NCI-H446 treated with DMSO at 0.1 percent for 48 hours (cell line): Measurements from ENCODE around the gene BORCS5.
"Not testable (repeated sequence)": the region's sequence is repeated elsewhere in the genome, so short reads cannot be mapped to it uniquely, and the experiment has no call there.

Experiments used
- DNase-seq: peaks from one replicate; lab custom pipeline; 2025; lab: John Stamatoyannopoulos, UW

The BORCS5 gene

GRCh38 chr12:12356896-12357718, at the start of gene BORCS5:
Gene BORCS5 (plus strand): TSS chr12:12357078. CDS start chr12:12357452, 374 bp downstream.
- DNase-seq, result peak; percentile 89

DNA sequence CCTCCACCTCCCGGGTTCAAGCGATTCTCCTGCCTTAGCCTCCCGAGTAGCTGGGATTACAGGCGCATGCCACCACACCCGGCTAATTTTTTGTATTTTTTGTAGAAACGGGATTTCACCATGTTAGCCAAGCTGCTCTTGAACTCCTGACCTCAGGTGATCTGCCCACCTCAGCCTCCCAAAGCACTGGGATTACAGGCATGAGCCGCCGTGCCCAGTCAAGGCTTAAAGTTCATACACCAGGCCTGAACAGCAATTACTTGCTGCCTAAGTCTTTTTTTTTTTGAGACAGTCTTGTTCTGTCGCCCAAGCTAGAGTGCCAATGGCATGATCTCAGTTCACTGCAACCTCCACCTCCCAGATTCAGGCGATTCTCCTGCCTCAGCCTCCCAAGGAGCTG, 46.2 kb upstream of the BORCS5 start:
- not testable (repeated sequence) for DNase-seq

- no peak for DNase-seq
Measured at GRCh38 chr12:12315838-12316237, 41.0 kb upstream of the BORCS5 start.

- DNase-seq, result peak; percentile 77
Measured at GRCh38 chr12:12319451-12320183, 37.3 kb upstream of the BORCS5 start.

DNA sequence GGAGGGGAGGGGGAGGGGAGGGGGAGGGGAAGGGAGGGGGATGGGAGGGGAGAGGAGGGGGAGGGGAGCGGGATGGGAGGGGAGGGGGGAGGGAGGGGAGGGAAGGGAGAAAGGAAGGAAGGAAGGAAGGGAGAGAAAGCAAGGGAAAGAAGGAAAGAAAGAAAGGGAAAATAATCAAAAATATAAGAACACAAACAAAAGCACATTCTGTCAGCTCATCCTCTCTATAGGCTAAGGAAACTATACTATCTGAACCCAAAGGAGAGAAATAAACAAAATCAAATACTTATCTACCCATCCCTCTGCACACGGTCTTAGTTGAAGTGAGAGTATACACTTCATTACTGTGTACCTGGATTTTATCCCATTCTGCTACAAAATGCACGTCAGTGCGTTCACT, 33.8 kb upstream of the BORCS5 start:
- no peak for DNase-seq

DNA sequence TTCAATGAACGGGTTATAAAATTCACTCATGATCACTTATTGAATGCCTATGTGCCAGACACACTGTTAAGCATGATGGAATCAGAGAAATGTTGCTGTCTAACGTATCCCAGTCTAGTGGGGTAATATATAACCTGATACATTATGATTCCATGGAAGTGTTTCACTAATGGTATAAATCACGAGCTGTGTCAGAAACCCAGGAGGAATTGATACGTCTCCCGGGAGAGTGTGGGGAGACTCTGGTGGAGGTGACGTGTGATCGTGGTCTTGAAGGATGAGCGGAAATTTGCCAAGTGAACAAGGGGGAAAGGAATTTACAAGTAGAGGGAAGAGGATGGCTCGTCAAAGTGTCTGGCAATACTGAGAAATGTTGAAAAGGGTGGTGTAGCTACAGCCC, 33.3 kb upstream of the BORCS5 start:
- DNase-seq, result no peak

DNA sequence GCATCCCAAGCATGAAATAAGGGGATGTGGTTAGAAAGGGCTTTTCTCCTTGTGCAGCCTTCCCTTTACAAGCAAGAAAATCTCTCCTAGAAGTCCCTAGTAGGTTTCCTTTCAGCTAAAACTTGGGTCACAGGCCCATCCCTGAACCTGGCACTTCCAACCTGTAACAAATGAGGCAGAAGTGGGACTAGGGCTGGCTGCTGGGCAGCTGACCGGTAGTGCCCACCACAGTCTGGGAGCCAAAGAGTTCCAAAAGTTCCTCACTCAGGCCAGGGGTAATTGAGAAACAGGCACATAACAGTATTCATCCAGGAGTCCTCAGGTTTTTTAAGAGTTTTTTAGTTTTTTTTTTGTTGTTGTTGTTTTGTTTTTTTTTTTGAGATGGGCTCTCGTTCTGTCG, 30.6 kb upstream of the BORCS5 start:
- no peak for DNase-seq

- peak; percentile 37 for DNase-seq
Measured at GRCh38 chr12:12327802-12328201, 29.1 kb upstream of the BORCS5 start.

GRCh38 chr12:12331244-12331771, 25.6 kb upstream of the BORCS5 start:
- DNase-seq, result no peak

DNA sequence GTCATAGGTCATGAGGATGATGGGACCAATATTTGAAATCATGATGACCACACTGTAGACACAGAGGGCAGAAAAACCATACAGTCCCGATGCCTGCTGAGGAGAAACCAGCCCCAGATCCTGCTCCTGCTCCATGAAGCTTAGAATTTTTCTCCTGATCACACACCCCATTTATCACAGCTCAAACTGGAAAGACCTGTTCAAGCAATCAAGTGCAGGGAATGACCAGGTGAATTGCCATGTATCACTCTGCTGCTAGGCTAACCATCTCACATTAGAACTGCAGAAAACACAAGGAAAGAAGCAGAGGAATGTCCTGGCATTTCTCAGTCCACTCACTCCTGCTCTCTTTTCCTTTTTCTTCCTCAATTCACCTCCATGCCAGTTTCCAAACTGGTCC, 25.0 kb upstream of the BORCS5 start:
- no peak for DNase-seq

GRCh38 chr12:12333407-12334366, 23.2 kb upstream of the BORCS5 start:
- no peak for DNase-seq

- DNase-seq, result peak; percentile 2
Measured at GRCh38 chr12:12334367-12335040, 22.4 kb upstream of the BORCS5 start.

DNA sequence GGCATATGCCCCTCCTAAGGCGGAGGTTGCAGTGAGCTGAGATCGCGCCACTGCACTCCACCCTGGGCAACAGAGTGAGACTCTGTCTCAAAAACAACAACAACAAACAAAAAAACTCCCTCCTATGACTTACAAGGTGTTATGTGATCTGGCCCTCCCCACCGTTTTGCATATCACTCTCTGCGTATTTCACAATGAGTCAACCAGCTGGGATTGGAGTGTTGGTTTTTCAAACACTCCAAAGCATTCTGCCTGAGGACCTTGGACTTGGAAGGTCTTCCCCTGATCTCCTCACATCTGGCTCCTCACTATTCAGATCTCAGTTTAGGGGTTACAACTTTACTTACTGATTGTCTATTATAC, 20.8 kb upstream of the BORCS5 start:
- no peak for DNase-seq

GRCh38 chr12:12336511-12336910, 20.4 kb upstream of the BORCS5 start:
- DNase-seq, result no peak

- no peak for DNase-seq
Measured at GRCh38 chr12:12338527-12339168, 18.2 kb upstream of the BORCS5 start.

DNA sequence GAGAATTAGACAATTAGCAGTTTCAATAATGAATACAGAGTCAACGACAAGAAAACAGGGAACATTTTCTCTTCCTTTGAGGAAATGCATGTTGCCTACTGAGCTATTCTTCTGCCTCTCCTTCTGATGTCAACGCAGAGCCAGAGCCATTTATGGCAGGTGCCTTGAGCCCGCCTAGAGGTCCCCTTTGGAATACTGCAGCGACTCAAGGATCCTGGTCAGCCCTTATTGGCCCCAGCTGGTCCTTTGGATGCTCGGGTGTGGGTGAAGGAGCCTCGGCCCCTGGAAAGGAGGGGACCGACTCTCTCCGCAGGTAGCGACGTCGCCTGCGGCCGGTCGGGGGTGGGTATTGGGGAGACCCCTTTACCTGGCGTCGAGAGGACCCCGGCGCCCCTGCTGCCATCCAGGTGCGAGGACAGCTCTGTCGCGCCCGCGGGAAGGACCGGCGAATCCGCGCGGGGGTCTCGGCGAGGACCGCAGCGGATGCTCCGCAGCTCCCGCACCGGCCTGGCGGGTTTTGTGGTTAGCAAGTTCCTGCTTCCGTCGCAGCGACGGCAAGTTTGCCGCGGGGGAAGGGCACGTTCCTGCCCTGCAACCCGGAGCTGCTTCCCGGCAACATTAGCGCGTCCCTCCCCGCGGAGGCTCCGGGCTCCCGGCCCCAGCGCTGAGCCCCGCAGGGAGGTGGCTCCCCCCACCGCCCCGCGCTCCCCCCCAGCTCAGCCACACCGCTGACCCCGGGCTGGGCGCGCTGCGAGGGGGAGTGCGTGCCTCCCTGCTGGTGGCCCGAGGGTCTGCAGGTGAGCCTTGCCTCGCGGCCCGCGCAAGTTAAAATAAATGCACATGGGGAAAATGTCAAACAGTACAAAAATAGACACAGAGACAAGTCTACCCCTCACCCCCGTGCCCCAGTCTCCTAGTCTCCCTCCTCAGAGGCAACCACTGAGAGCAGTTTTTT, 6.9 kb upstream of the BORCS5 start, which contains the start of gene MANSC1:
Gene MANSC1 (minus strand): TSS at position 532 of the 955 bp plus-strand sequence. CDS start 6,928 bp downstream, outside the sequence.
- peak; percentile 6 for DNase-seq

GRCh38 chr12:12350868-12351463, 5.9 kb upstream of the BORCS5 start:
- DNase-seq, result no peak

- DNase-seq, result not testable (repeated sequence)
Measured at GRCh38 chr12:12351468-12352185, 5.3 kb upstream of the BORCS5 start.
